GM12892 (cell line): Measurements from ENCODE around the gene CCDC92.

Source experiments
- POLR2A ChIP-seq: IDR thresholded peaks from 2 replicates; pipeline ENCODE4 v1.6.1; 2011; ENCODE audit warnings: low read depth, low read length, control low read depth
- POLR2AphosphoS5 ChIP-seq: IDR thresholded peaks from 2 replicates; pipeline ENCODE4 v1.6.1; 2011; ENCODE audit warnings: low read depth, low read length, control low read depth
- TAF1 ChIP-seq: IDR thresholded peaks from 2 replicates; pipeline ENCODE4 v1.6.1; 2011; ENCODE audit warnings: low read depth, mild to moderate bottlenecking, control low read depth, low read length, borderline replicate concordance

- no peak for TF ChIP-seq POLR2A
- TF ChIP-seq POLR2AphosphoS5, result no peak
- no peak for TF ChIP-seq TAF1
These were observed 57.8 kb downstream of the CCDC92 start for GRCh38 chr12:123914726-123915333.
